GM18951 (cell line): Measurements from ENCODE around the gene SLC35E2B.

Source experiments
- POLR2A ChIP-seq: IDR thresholded peaks from 4 replicates; pipeline ENCODE4 v1.6.1; 2011; ENCODE audit warnings: mild to moderate bottlenecking; ENCODE audit not compliant: insufficient read length, insufficient read depth; ENCODE audit errors: extremely low read depth
- in situ Hi-C: fragments of 300-500 bp; cut with MboI; formaldehyde crosslinking; loops from one replicate; pipeline ENCODE4 v1.12.0; 2022; ENCODE audit warnings: low sequenced_read_pairs, mixed read lengths, inconsistent platforms; ENCODE audit not compliant: unreplicated experiment

SLC35E2B gene

DNA sequence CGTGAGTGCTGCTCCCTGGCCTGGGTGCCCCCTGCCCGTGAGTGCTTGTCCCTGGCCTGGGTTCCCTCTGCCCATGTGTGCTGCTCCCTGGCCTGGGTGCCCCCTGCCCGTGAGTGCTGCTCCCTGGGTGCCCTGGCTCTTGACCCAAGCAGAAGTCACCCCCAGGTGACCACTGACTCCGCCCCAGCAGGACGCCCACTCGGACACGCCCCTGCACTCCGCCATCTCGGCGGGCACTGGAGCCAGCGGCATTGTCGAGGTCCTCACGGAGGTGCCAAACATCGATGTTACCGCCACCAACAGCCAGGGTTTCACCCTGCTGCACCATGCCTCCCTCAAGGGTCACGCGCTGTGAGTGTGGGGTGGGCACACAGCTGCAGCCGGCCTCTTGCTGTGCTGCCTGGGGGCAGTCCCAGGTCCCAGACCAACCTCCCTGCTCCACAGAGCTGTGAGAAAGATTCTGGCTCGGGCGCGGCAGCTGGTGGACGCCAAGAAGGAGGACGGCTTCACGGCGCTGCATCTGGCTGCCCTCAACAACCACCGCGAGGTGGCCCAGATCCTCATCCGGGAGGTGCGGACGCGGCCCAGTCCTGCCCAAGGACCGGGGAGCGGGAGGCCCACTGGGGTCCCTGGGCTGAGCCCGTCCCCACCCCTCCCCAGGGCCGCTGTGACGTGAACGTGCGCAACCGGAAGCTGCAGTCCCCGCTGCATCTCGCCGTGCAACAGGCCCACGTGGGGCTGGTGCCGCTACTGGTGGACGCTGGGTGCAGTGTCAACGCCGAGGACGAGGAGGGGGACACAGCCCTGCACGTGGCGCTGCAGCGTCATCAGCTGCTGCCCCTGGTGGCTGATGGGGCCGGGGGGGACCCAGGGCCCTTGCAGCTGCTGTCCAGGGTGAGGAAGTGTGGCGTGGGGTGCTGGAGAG is 64.5 kb downstream of the SLC35E2B start:
- in situ Hi-C loops, result no loop called here
- no peak for TF ChIP-seq POLR2A

DNA sequence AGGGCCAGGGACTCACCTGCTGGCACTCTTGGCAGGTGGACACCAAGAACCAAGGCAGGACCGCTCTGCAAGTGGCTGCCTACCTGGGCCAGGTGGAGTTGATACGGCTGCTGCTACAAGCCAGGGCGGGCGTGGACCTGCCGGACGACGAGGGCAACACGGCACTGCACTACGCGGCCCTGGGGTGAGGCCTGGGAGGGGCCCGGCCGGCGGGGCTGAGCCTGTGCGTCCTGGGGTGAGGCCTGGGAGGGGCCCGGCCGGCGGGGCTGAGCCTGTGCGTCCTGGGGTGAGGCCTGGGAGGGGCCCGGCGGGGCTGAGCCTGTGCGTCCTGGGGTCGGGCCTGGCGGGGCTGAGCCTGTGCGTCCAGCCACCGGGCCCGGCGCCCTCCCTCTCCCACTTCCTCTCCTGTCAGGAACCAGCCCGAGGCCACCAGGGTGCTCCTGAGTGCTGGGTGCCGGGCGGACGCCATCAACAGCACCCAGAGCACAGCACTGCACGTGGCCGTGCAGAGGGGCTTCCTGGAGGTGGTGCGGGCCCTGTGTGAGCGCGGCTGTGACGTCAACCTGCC is 65.2 kb downstream of the SLC35E2B start:
- TF ChIP-seq POLR2A, result no peak
- in situ Hi-C loops, result no loop called here

DNA sequence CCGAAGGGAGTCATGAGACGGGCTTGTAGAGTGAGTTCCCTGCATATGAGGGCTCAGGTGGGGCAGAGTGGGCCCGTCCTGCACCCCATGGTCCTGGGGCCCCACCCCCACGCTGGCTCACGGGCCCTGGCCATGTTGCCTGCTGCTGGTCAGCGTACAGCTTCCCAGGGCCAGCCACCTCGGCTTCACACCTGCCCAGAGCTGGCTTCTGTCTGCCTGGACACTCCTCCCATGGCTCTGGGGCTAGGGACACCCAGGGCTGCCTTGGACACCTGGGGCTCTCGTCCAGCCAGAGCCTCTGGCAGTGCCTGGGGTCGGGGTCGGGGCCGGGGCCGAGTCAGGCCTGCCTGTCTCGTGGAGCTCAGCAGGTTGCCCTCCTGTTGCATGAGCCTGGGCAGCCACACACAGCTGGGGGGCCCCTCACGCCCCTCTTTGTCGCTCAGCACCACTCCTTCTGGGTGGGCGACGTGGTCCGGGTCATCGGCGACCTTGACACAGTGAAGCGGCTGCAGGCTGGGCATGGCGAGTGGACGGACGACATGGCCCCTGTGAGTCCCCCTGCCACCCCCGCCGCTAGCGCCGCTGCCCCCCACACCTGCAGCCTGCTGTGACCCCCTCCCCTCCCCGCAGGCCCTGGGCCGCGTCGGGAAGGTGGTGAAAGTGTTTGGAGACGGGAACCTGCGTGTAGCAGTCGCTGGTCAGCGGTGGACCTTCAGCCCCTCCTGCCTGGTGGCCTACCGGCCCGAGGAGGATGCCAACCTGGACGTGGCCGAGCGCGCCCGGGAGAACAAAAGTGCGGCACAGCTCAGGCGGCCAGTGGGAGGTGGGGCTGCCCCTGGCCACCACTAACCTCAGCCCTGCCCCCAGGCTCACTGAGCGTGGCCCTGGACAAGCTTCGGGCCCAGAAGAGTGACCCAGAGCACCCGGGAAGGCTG is 66.1 kb downstream of the SLC35E2B start:
- in situ Hi-C loops, result no loop called here
- TF ChIP-seq POLR2A, result no peak

DNA sequence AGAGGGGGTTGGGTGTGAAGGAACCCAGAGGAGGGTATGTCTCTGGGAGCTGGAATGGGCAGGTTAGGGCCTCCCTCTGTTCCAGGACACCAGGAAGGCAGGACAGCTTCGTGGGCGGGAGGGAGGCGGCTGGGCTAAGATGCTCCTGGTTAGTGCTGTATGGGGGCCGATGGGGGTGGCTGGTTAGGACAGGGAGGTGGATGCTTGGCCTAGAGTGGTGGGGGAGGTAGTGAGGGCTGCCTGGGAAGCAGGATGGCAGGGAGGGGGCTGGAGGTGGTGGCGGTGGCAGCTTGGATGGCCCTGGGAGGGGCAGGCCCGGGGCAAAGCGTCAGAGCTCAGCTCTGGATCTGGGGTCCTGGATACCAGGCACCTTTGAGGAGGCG is 66.8 kb downstream of the SLC35E2B start:
- in situ Hi-C loops, result no loop called here
- no peak for TF ChIP-seq POLR2A

DNA sequence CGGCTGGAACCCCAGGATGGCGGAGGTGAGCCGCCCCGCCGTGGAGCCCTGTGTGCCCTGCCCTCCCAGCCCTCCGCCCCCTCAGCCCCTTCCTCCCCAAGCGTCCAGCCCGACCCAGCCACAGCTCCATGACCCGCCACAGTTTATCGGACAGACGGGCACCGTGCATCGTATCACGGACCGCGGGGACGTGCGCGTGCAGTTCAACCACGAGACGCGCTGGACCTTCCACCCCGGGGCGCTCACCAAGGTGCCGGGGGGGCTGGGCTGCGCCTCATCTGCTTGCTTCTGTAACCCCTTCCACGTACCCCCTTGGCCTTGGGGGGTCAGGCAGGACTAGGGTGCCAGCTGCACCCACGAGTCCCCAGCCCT is 67.2 kb downstream of the SLC35E2B start:
- no peak for TF ChIP-seq POLR2A
- in situ Hi-C loops, result no loop called here

DNA sequence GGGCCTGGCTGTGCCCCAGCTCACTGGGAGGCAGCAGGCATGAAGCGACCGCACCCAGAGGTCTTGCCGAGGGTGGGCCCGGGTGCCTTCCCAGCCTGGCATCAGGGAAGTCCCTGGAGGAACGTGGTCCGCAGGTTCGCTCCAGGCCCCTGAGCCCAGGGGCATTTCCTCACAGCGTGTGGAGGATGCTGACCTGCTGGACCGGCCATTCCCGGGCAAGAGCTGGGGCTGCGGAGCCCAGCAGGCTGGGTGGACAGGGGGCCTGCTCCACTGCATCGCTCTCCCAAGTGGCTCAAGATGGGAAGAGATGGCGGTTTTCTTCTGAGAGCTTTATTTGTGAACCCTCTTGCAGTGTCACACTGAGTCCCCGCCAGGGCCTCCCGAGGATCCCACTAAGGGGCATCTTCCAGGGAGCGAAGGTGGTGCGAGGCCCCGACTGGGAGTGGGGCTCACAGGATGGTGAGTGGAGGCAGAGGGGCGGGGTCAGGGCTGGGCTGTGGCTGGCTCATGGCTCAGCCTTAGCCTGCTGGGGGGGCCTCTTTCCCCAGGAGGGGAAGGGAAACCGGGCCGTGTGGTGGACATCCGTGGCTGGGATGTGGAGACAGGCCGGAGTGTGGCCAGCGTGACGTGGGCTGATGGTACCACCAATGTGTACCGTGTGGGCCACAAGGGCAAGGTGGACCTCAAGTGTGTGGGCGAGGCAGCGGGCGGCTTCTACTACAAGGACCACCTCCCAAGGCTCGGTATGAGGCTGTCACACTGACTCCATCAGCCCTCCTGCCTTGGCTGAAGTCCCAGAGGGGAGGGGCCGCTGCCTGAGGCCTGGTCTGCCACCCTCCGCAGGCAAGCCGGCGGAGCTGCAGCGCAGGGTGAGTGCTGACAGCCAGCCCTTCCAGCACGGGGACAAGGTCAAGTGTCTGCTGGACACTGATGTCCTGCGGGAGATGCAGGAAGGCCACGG is 67.9 kb downstream of the SLC35E2B start:
- TF ChIP-seq POLR2A, result no peak
- in situ Hi-C loops, result no loop called here

DNA sequence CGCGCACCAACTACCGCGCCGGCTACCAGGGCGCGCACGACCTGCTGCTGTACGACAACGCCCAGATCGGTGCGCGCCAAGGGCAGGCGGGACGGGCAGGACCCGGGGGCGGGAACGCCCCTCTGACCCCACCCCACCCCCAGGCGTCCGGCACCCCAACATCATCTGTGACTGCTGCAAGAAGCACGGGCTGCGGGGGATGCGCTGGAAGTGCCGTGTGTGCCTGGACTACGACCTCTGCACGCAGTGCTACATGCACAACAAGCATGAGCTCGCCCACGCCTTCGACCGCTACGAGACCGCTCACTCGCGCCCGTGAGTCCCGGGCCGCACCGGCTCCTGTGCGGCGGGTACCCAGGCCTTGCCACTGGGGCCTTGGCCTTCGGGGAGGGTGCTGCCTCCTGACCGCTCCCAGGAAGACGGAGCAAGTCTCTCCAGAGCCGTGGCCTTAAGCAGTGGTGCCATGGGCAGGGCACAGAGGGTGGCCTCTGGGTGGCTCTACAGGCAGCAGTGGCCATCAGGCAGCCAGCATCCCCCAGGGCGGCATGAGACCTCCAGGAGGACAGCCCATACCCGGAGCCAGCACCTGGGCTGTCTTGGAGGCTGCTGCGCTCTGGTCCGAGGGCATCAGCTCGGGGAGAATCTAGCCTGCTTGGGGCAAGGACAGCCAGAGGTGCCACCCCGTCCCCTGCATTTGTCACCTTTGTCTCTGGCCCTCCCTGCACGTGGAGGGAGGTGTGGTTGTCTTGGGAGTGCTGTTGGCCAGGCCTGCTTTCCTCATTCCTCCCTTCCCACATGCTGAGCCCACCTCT is 68.8 kb downstream of the SLC35E2B start:
- in situ Hi-C loops, result no loop called here
- no peak for TF ChIP-seq POLR2A

DNA sequence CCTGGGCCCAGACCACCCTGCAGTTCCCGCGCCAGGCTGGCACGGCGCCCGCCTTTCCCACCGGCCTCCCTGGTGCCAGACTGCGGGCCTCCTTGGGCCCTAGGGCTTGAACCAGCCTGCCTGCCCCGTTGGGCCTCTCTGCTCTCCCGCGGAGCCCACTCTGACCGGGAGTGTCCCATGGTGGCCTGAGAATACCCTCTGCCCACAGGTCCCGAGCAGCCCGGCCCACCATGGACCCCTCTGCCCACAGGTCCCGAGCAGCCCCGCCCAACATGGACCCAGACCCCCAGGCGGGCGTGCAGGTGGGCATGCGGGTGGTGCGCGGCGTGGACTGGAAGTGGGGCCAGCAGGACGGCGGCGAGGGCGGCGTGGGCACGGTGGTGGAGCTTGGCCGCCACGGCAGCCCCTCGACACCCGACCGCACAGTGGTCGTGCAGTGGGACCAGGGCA is 69.4 kb downstream of the SLC35E2B start:
- in situ Hi-C loops, result no loop called here
- no peak for TF ChIP-seq POLR2A

DNA sequence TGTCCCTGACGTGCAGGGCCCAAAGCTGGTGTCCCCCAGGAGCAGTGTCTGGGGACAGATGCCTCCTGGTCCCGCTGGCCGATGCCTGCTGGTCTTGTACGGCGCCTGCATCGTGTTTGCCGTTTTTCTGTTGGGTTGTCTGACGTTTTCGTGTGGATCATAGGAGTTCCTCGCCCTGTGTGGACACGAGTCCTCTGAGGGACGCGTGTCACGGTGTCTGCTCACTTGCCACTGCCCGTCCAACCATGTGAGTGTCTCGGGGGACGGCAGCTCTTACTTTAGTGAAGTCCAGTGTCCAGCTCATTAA is 69.9 kb downstream of the SLC35E2B start:
- in situ Hi-C loops, result no loop called here
- TF ChIP-seq POLR2A, result no peak

DNA sequence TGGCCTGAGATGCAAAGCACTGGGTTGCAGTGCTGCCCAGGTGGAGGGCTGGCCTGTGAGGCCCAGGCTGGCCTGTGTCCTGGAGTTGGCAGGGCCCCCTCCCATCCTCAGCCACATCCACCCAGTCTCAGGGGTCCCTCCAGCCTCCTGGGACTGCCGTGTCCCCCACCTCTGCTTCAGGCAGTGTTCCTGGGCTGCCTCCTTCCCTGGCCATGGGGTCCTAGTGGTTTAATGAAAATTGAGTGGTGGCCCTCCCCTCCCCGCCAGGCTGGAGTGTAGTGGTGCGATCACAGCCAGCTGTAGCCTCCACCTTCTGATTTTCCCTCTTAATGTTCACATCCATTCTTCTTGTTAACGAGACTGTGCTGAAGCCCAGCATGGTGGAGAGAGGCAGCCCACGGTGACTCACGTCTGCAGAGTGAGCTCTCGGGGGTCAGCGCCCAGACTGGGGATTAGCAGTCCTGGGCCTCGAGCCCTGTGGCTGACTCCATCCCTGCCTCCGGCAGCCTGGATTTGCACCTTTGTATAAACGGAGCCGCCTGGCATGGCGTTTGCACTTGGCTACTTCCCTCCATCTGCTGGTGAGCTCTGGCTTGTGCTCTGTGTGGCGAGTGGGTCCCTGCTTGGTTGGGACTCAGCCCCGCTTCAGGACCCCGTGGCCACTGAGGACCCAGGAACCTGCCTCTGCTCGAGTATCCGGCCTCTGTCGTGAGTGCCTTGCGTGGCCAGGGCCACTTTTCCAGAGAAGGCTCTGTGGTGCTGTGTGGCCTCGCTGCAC is 70.4 kb downstream of the SLC35E2B start:
- TF ChIP-seq POLR2A, result no peak
- in situ Hi-C loops, result no loop called here
